ENCODE data around the gene KLF9.
"Not testable (repeated sequence)": the region's sequence is repeated elsewhere in the genome, so short reads cannot be mapped to it uniquely, and the experiment has no call there.

The KLF9 gene

DNA sequence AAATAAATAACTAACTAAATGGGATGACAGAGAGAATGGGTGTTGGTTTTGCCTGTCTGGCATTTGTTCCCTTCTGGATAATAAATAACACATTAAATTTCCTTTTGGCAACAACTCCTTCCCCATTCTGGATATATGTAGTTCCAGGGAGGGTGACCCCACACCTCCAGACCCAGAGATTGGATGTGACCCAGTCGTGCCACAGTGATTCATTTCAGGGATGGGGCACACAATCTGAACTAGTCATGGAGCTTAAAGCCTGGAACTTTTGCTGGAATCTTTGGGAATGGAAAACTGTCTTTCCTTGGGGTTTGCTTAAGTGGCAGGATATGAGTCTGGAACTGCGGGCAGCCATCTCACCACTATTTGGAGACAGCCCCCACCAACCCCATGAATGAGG lies 11.3 kb downstream of the KLF9 start:
- no peak for DNase-seq

DNA sequence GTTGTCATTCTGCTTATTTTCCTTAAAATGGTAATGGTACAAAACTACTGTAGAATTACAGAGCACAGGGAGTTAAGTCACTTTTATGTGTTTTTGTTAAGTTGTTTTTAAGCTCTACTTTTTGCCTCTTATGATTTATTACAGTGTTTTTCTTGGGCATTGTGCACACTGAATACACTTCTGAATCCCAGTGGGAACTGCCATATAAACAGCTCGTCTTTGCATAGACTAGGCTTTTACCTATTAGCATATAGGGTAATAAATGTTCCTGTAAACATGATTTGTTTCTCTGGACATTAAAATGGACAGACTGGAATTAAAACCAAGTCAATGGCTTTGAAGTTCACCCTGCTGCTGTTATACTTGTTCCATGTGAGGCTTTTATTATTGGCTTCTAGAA lies 12.2 kb downstream of the KLF9 start:
- no peak for DNase-seq

DNA sequence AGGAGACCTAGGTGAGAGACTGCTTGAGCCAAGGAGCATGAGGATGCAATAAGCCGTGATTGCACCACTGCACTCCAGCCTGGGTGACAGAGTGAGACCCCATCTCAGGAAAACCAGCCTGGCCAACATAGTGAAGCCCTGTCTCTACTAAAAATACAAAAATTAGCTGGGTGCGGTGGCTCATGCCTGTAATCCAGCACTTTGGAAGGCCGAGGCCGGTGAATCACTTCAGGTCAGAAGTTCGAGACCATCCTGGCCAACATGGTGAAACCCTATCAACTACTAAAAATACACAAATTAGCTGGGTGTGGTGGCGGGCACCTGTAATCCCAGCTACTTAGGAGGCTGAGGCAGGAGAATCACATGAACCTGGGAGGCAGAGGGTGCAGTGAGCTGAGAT lies 13.2 kb downstream of the KLF9 start:
- DNase-seq, result not testable (repeated sequence)

GRCh38 chr9:70400107-70400892 lies 14.2 kb downstream of the KLF9 start:
- DNase-seq, result no peak

GRCh38 chr9:70399141-70399540 lies 15.3 kb downstream of the KLF9 start:
- DNase-seq, result no peak

DNA sequence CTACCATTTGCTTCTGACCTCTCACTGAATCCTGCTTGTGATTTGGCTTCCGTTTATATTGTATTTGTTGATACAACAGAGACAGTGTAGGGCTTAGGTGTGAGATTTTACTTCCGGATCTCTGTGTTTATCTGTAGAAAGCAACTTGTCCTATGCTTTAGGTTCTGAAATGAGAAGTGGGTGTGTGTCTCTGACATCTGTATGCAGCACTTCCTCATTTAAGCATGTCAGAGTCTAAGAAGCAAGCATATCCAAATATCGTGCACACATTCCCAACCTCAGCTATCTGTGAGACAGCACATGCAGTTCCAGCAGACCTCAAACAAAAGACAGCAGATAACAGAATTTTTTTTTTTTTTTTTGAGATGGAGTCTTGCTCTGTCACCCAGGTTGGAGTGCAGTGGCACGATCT lies 16.3 kb downstream of the KLF9 start:
- no peak for DNase-seq

- no peak for DNase-seq
Observed at GRCh38 chr9:70395652-70396051, 18.8 kb downstream of the KLF9 start.

GRCh38 chr9:70392850-70393249 lies 21.6 kb downstream of the KLF9 start:
- no peak for DNase-seq

DNA sequence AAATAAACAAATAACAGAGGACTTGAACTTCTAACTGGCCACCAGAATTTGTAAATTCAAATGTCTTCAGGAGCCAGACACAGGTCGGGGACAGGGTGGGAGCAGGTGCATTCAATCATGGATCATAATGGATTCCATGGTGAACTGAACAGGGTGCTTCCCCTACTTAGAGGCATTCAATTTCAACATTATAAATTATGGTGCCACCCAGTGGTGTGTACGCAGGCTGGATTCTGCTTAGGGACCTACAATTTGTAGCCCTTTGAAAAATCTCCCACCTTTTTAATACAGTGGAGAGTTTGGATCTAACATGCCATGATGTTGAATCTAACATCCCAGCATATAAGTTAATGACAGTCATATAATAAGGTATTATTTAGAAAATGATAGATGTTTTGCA lies 22.3 kb downstream of the KLF9 start:
- no peak for DNase-seq

DNA sequence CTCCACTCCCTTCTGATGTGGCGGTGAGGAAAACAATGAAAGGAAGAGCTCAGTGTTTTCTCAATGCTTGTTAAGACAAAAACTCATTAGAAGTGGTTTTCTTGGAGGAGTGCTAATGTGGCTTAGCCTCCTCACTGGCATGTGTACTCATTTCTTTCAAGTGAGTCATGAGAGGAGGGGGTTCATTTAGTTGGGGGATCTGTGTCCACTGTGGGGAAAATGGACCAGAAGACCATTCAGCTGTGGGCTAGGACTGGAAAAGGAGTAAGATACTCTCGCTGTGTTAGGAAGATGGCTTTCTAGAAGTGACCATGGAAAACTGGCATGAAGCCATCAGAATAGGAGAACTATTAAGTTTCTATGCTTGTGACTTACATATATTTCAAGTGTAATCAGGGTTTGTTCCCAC lies 23.5 kb downstream of the KLF9 start:
- no peak for DNase-seq

DNA sequence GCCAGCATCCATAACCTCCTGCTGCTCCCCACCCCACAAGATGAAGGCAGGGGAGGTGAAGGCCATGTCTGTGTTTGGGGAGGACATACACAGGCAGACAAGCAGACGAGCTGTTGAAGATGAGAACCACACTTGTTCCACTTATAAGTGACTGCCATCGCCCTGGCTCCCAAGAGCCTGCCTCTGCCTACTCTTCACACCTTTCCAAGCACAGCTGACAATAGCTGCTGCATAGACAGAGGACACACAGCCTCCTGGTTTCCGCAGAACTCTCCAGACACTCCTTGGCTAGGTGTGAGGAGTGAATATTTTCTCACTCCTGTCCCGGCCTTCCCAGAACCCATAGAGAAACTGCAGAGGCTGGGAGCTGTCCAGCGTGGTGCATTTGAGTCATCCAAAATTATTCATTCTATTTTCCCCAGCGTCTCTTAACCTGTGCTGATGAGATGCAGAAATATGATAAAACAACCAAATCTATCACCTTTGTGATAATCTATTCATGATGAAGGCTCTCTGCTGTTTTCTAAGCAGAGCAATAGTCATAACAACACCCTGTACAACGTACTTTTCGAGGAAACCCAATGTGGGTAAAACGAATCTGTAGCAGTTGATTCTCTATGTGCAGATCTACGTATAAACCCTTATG lies 24.7 kb downstream of the KLF9 start:
- DNase-seq, result no peak

DNA sequence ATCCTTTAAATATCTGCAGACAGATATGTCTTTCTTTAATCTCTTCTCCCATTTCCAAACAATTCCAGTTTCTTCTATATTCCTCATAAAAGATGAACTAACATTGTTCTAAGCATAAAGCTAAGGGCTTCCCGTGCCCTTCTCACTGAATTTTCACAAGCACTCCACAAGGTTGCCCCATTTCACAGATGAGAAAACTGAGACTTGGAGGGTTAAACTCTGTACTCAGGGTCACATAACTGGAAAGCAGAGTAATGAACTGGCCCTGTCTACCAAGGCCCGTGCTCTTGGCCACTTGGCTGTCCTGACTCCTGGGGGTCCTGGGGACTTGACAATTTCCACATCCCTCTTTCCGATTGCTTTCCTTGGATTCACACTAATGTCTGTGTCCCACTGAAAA lies 25.3 kb downstream of the KLF9 start:
- DNase-seq, result no peak

GRCh38 chr9:70387663-70388062 lies 26.8 kb downstream of the KLF9 start:
- no peak for DNase-seq

DNA sequence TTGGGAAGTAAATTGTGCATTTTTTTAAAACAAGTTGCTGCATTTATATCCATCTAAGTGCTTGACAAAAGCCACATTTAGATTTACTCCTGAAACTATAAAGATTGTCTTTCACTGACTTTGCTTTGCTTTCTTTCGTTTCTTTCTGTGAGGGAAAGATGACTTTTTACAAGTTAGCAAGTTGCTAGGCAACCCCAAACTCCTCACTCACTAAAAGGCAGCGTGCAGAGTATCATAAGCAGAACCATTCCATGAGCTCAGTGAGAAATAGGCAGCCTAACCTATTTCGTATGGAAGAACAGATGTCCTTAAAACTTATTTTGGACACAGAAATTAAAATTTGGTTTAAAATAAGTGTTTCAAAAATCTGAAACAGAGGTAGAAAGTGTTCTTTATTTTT lies 29.0 kb downstream of the KLF9 start:
- DNase-seq, result no peak

- no peak for DNase-seq
Observed at GRCh38 chr9:70382709-70383605, 31.5 kb downstream of the KLF9 start.

DNA sequence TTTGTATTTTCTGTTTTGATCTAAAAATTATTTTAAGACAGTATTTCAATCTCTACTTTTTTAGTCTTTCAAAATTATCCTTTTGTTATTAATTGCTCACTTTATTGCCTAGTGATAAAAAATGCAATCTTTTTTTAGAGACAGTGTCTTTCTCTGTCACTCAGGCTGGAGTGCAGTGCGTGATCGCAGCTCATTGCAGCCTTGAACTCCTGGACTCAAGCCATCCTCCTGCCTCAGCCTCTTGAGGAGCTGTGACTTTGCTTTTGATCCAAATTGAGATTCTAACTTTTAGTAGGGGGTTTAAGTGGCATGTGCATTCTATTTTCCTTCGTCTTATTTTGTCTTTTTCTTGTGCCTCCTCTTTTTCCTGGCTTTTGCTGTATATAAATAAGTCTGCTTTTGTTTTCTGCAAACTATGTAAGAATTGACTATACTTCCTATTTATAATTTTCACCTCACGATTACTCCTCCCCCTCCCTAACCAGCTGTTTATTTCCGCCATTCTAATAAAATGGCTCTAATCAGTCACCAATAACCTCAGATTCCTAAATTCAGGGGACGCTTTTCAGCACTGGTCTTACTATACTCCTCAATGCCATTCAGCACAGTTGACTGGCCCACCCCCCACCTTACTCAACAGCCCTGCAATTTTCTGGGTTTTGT lies 32.3 kb downstream of the KLF9 start:
- DNase-seq, result no peak

DNA sequence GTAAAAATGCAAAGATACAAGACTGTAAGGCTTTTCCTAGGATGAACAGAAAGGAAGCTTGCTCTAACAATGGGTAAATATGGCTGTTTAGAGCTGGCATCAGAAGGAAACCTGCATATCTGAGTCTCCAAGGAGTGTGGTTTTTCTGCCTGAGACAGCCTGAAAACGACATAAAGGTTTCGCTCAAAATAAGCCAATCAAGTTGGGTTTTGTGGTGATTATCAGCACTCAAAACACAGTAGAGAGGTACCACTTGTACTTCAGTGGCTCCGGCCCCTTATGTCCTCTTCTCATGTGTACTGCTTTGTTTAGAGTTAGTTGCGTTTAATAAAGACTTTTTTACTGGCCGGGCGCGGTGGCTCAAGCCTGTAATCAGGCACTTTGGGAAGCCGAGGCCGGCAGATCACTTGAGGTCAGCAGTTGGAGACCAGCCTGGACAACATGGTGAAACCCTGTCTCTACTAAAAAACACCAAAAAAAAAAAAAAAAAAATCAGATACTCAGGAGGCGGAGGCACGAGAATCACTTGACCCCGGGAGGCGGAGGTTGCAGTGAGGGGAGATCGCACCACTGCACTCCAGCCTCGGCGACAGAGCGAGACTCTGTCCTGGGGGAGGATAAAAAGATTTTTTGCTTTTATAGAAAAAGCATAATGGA lies 39.4 kb downstream of the KLF9 start:
- DNase-seq, result no peak

DNA sequence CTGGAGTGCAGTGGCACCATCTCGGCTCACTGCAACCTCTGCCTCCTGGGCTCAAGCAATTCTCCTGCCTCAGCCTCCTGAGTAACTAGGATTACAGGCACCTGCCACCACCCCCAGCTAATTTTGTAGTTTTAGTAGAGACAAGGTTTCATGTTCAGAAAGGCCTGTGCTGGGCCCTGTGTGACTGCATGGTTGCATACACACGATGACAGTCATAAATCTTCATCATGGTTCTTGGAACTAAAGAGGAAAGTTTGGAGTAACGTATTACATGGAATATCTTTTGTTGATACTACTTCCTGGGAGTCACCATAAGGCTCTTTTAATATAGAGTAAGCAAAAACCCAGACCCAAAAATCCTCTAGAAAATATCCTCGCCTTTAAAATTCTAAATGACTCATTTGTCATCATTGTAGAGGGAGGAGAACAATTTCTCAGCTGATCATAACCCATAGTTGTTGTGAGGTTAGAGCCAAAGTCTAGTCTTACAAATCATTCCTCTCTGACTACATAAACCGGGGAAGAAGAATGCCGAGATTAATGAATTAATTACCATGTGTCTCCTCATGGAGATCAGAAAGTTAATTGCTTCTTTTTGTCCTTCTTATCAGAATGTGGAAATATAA lies 47.0 kb downstream of the KLF9 start:
- DNase-seq, result no peak

DNA sequence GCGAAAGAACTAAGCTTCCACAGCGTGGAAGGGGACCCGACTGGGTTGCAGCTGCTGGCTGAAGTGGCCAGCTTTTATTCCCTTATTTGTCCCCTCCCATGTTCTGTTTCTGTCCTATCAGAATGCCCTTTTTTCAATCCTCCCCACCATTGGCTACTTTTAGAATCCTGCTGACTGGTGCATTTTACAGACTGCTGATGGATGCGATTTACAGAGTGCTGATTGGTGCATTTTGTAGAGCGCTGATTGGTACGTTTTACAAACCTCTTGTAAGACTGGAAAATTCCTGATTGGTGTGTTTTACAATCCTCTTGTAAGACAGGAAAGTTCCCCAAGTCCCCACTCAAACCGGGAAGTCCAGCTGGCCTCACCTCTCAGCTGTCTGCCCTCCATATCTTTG lies 50.7 kb downstream of the KLF9 start:
- DNase-seq, result no peak

- DNase-seq, result no peak
Observed at GRCh38 chr9:70362952-70363351, 51.5 kb downstream of the KLF9 start.

DNA sequence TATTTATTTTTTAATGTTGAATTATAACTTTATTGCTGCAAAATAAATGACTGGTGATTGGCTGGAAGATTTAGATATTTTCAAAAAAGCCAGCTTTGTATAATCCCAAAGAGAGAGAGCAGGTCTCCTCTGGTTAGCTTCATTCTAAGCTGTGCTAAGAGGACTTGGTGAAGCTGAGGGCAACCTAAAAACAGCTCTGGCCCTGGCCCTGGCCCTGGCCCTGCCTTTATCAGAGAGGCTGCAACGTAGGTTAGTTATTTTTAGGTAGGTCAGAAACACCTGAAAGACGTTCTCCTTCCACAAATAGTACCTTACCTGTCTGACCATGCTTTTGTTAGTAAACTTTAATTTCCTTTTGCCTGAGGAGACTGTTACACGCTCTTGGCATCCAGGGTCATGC lies 58.7 kb downstream of the KLF9 start:
- DNase-seq, result no peak

DNA sequence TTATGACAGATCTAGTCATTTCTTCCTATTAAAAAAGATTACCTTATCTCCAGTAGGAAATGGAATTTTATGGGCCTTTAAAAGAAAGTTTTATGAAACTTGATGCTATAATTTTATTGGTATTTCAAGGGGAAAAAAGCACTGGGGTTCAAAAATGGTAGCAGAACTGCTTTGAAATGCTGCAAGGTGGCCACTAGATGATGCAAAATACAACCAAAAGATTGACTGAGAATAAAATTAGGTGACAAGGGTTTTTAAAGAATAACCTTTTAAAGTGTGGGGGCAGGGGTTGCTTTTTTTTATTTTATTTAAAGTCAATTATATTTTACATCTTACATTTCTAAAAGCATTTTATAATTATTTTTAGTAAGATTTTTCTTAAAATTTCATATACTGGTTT lies 61.7 kb downstream of the KLF9 start:
- no peak for DNase-seq
